HG02588 (cell line): ENCODE measurements around the gene HPGDS.
"Not testable (repeated sequence)": the region's sequence is repeated elsewhere in the genome, so short reads cannot be mapped to it uniquely, and the experiment has no call there.

Experiments used
- ATAC-seq: cut with Tn5 transposase; IDR thresholded peaks from one replicate; pipeline ENCODE4 v1.9.1; 2021; ENCODE audit warnings: mild to moderate bottlenecking, moderate library complexity; ENCODE audit not compliant: unreplicated experiment

The HPGDS gene

GRCh38 chr4:94332983-94333590, 9.5 kb downstream of the HPGDS start:
- ATAC-seq = no peak

GRCh38 chr4:94329933-94330332, 12.7 kb downstream of the HPGDS start:
- ATAC-seq = no peak

GRCh38 chr4:94325835-94326234, 16.8 kb downstream of the HPGDS start:
- ATAC-seq = no peak

- ATAC-seq = not testable (repeated sequence)
Observed at GRCh38 chr4:94319927-94320326, 22.7 kb downstream of the HPGDS start.

GRCh38 chr4:94307231-94307871, 35.3 kb downstream of the HPGDS start:
- no peak for ATAC-seq

GRCh38 chr4:94306713-94307112, 35.9 kb downstream of the HPGDS start:
- no peak for ATAC-seq

GRCh38 chr4:94305466-94306225, 37.0 kb downstream of the HPGDS start:
- no peak for ATAC-seq

- ATAC-seq = peak; percentile 54
Observed at GRCh38 chr4:94304365-94304971, 38.2 kb downstream of the HPGDS start.

- ATAC-seq = no peak
Observed at GRCh38 chr4:94302191-94302590, 40.4 kb downstream of the HPGDS start.

- no peak for ATAC-seq
Observed at GRCh38 chr4:94298725-94299252, 43.8 kb downstream of the HPGDS start.

GRCh38 chr4:94295473-94295872, 47.2 kb downstream of the HPGDS start:
- ATAC-seq = not testable (repeated sequence)

- not testable (repeated sequence) for ATAC-seq
Observed at GRCh38 chr4:94293981-94294380, 48.7 kb downstream of the HPGDS start.

GRCh38 chr4:94290245-94290644, 52.4 kb downstream of the HPGDS start:
- ATAC-seq = no peak

- ATAC-seq = no peak
Observed at GRCh38 chr4:94285666-94286065, 57.0 kb downstream of the HPGDS start.

- no peak for ATAC-seq
Observed at GRCh38 chr4:94284889-94285288, 57.7 kb downstream of the HPGDS start.

- ATAC-seq = no peak
Observed at GRCh38 chr4:94278781-94279180, 63.9 kb downstream of the HPGDS start.

GRCh38 chr4:94277534-94277933, 65.1 kb downstream of the HPGDS start:
- no peak for ATAC-seq

- ATAC-seq = no peak
Observed at GRCh38 chr4:94276204-94276603, 66.4 kb downstream of the HPGDS start.

GRCh38 chr4:94274912-94275311, 67.7 kb downstream of the HPGDS start:
- ATAC-seq = no peak

GRCh38 chr4:94271248-94271647, 71.4 kb downstream of the HPGDS start:
- no peak for ATAC-seq

GRCh38 chr4:94267037-94267436, 75.6 kb downstream of the HPGDS start:
- ATAC-seq = no peak
